ENCODE results near the gene FRY.

Gene FRY

GRCh38 chr13:32134241-32135055, 102.9 kb downstream of the FRY start:
- no peak for DNase-seq (ENCODE audit: low spot score)

DNA sequence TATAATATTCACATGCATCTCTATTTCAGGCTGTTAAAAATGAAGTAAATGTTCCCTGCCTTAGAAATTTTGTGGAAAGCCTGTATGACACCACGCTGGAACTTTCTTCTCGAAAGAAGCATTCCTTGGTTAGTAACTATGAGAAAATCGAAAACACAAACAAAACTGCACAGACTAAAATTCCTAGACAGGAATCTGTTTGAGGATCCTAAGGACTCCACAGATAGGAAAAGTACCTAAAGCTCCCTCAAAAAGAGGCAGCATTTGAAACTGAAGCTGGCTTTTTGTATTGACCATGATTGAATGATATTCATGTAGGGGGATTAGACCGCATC, 103.4 kb downstream of the FRY start:
- DNase-seq (ENCODE audit: low spot score): no peak

- no peak for DNase-seq (ENCODE audit: low spot score)
Observed at GRCh38 chr13:32135655-32136054, 104.1 kb downstream of the FRY start.

DNA sequence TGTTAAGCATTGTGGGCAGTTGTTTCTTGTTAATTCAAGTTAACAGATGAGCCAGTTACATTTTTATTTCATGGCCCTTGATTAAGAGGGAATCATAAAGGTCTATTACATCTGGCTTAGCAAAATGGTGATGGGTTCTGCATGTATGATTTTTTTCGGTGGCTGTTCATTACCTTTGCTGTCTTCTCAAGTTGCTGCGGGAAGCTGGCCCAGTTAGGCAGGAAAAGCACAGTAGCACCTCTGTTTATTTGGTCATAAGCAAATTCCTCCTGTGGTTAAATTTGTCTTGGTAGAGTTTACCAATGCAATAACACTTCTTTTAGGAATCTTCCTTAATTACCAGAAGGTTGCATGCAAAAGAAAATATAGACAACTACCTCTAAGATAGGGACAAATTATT, 104.5 kb downstream of the FRY start:
- DNase-seq (ENCODE audit: low spot score): no peak

GRCh38 chr13:32136716-32137115, 105.1 kb downstream of the FRY start:
- no peak for DNase-seq (ENCODE audit: low spot score)

DNA sequence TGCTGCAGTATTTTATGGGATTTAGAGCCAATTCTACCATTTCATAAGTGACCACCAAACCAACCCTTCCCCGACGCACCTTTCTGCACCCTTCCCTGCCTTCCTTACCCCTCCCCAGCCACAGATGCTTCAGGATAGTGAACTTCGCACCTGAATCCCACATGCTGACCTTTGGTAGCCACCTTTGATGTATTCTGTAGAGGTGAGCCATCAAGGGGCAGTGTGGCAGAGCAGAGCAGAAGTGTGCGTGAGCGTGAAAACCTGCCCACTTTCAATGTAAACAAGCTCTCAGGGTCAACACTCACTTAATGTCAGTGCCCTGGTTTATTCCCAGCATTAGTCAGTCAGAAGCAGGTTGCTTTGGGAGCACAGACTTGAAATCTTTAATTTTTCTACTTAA, 107.7 kb downstream of the FRY start:
- DNase-seq (ENCODE audit: low spot score): no peak

- DNase-seq (ENCODE audit: low spot score): no peak
Observed at GRCh38 chr13:32140109-32140508, 108.5 kb downstream of the FRY start.

DNA sequence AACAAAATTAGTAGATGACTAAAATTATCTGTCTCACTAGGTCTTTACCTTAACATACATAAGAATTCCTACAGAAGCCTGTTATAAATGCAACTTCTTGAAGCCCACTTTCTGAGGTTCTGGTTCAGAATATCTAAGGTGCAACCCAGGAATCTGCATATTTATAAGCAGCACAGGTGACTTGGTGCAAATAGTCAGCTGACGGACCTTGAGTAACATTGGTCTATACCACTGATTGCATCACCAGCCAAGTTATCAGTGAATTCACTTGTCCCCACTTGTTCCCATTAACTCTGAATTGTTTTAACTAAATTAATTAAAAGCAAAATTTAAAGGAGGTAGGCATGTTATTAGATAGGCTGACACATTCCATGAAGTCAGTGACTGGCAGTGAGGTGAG, 109.9 kb downstream of the FRY start:
- no peak for DNase-seq (ENCODE audit: low spot score)

DNA sequence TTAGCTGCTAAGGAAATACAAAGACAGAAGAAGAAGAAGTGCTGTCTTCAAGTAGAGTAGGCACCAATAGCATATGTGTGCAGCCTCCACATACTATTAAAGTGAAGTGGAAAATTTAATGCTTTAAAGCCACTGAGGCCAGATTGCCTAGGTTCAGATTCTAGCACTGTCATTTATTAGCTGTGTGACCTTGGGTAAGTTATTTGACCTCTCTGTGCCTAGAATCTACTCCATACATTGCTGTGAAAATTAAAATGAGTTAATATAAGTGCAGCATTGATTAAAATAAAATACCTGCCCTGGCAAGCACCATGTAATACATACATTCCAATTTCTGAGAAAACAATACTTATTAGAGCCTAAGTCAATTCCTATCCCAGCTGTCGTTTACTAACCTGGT, 110.5 kb downstream of the FRY start:
- DNase-seq (ENCODE audit: low spot score): no peak

GRCh38 chr13:32142956-32143375, 111.4 kb downstream of the FRY start:
- peak; percentile 47 for DNase-seq (ENCODE audit: low spot score)

GRCh38 chr13:32147193-32147592, 115.6 kb downstream of the FRY start:
- DNase-seq (ENCODE audit: low spot score): no peak

DNA sequence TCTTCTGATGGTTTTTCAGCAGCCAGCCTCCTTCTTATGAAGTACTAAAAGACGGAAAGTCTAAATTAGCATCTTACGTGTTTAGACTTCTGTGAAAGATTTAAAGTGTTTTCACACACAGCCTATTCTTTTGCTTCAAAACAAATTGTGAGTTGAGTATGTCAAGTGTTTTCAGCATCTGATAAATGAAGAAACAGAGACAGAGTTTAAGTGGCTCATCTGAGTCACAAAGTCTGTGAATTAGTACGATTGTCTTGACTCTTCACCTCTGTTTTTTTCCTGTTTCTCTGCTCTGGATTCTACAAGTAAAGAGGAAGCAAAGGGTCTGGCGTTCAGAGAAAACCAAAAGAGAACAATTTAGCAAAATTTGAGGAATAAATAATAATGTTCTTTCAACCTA, 116.4 kb downstream of the FRY start:
- DNase-seq (ENCODE audit: low spot score): no peak

- DNase-seq (ENCODE audit: low spot score): no peak
Observed at GRCh38 chr13:32150239-32150638, 118.7 kb downstream of the FRY start.

DNA sequence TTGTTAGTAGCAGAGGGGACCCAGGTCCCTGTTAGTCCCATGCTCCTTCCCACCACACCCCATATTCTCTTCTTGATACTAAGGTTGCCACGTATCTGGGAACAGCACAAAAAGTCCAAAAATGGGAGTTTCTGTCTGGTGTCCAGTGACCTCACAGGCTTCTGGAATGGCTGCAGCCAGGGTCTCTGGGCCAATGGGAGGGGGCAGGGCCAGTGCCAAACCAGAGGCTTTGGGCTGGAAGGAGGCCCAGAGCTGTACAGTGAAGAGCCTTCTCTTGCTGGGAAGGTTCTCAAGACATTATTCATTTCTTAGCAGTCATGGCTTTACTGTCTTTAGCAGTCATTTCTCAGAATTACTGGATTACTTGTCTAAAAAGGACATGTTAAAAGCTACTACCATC, 119.2 kb downstream of the FRY start:
- DNase-seq (ENCODE audit: low spot score): no peak

- DNase-seq (ENCODE audit: low spot score): no peak
Observed at GRCh38 chr13:32151240-32151639, 119.7 kb downstream of the FRY start.

GRCh38 chr13:32153056-32153455, 121.5 kb downstream of the FRY start:
- no peak for DNase-seq (ENCODE audit: low spot score)

GRCh38 chr13:32159137-32159869, 127.7 kb downstream of the FRY start:
- DNase-seq (ENCODE audit: low spot score): no peak

- no peak for DNase-seq (ENCODE audit: low spot score)
Observed at GRCh38 chr13:32162395-32163005, 130.9 kb downstream of the FRY start.

GRCh38 chr13:32164622-32165268, 133.2 kb downstream of the FRY start:
- DNase-seq (ENCODE audit: low spot score): peak; percentile 75

DNA sequence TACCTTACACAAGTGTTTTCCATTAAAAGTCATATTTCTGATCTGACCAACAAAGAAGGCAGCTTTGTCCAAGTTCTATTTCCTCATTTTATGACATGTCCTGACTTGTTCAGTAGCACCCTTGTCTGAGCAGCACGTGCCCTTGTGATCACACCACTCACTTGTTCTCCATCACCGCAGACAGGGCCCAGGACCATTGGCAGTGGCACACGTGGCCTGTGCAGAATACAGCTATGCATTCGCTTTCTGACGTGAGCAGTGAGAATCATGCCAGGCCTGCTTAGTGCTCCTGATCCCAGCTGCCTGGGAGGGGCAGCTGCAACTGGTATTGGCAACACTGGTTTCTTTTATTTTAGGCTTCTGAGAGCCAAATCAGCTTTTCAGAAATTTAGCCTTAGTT, 134.2 kb downstream of the FRY start:
- DNase-seq (ENCODE audit: low spot score): no peak

DNA sequence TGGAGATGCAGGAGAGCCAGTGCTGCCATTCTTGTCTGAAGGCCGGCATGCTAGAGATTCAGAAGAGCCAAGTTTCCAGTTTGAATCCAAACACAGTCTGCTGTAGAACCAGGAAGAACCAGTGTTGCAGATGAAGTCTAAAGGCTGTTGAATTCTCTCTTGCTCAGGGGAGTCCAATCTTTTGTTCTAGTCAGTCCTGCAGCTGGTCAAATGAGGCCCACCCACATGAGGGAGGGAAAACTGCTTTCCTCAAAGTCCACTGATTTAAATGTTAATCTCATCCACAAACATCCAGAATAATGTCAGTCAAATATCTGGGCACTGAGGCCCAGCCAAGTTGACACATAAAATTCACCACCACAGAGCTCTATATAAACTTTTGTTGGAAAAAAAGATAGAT, 136.6 kb downstream of the FRY start:
- DNase-seq (ENCODE audit: low spot score): no peak

- no peak for DNase-seq (ENCODE audit: low spot score)
Observed at GRCh38 chr13:32170841-32171240, 139.3 kb downstream of the FRY start.

GRCh38 chr13:32173881-32174280, 142.3 kb downstream of the FRY start:
- DNase-seq (ENCODE audit: low spot score): no peak

All from iPS-NIHi11 (cell line).